Upper lobe of right lung (tissue), 1 donor: ENCODE results near the gene INPPL1. TPM values are rescaled to one million over a fixed set of nuclear protein-coding genes. Genes with fewer than 3 reads are reported as not detected.
A peak's percentile ranks its signal among the peaks of the same experiment; 100 is the strongest.

Experiments used
- ATAC-seq: fragments of 200-7000 bp; cut with Tn5 transposase; one replicate; pipeline ENCODE4 v1.9.1; 2020; ENCODE audit warnings: mild to moderate bottlenecking, moderate library complexity
- DNase-seq: peaks from one replicate; pipeline ENCODE4 v3.0.0-alpha.2; 2020
- H3K27ac ChIP-seq: fragments of 200-600 bp; one replicate; pipeline ENCODE4 v1.8.0; 2022
- H3K27me3 ChIP-seq: fragments of 200-600 bp; one replicate; pipeline ENCODE4 v1.8.0; 2022; ENCODE audit warnings: mild to moderate bottlenecking
- H3K36me3 ChIP-seq: fragments of 200-600 bp; one replicate; pipeline ENCODE4 v1.8.0; 2022
- H3K4me1 ChIP-seq: fragments of 200-600 bp; one replicate; pipeline ENCODE4 v1.8.0; 2022
- H3K4me3 ChIP-seq: fragments of 200-600 bp; one replicate; pipeline ENCODE4 v1.8.0; 2022; ENCODE audit warnings: mild to moderate bottlenecking
- H3K9me3 ChIP-seq: fragments of 200-600 bp; one replicate; pipeline ENCODE4 v1.8.0; 2022
- intact Hi-C: fragments of 100-400 bp; cut with DNase I; formaldehyde crosslinking; loops from one replicate; pipeline ENCODE4 v1.11.0; 2022
- total RNA-seq: library from RNA; stranded (reverse); fragmentation: NEBNext Ultra II Directional; extraction: Animal tissue kit (Norgen Biotek cat#: 25700); gene quantifications from one replicate; pipeline ENCODE4 v1.2.1, GENCODE V29; 2021
- TF ChIP-seq, protein P1 (sequence below): fragments of 200-600 bp; IDR thresholded peaks from one replicate; pipeline ENCODE4 v1.8.0; 2022; ENCODE audit warnings: antibody characterized with exemption
- donor health status: DM: no; HTN: yes; CAD: no; lungs with severe emphysema.

Gene INPPL1
- total RNA-seq, 1 donor from 2014 or later: 146 TPM

DNA sequence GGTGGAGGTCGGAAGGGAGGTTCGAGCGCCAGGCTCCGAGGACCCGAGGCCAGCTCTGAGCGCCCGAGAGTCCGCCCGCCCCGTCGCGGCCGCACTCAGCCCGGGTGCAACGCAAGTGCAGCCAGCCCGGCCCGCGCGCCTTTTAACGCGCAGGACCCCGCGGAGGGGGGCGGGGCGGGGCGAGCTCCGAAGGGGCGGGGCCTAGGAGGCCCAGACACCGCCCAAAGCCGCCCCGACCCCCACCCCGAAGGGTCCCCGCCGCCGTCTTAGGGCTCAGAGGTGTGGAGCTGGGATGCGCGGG is 19.4 kb downstream of the INPPL1 start, which contains the start of gene PHOX2A:
Gene PHOX2A, minus strand, starts transcription at position 117 of the 301 bp plus-strand sequence. CDS start 172 bp downstream, outside the sequence.
- Histone ChIP-seq H3K4me1 (peaks cover 18% of the 10 kb centered on the region), H3K27me3 (peaks cover 85% of the 10 kb centered on the region), H3K36me3 (no peaks in the 10 kb centered on the region), H3K4me3 (peak within 1 kb of the TSS; percentile 16), H3K9me3 (no peaks in the 10 kb centered on the region), H3K27ac (no peak within 1 kb of the TSS)
- DNase-seq: no peak
- intact Hi-C loops: no loop called here
- no peak for ATAC-seq
- TF ChIP-seq, protein P1, sequence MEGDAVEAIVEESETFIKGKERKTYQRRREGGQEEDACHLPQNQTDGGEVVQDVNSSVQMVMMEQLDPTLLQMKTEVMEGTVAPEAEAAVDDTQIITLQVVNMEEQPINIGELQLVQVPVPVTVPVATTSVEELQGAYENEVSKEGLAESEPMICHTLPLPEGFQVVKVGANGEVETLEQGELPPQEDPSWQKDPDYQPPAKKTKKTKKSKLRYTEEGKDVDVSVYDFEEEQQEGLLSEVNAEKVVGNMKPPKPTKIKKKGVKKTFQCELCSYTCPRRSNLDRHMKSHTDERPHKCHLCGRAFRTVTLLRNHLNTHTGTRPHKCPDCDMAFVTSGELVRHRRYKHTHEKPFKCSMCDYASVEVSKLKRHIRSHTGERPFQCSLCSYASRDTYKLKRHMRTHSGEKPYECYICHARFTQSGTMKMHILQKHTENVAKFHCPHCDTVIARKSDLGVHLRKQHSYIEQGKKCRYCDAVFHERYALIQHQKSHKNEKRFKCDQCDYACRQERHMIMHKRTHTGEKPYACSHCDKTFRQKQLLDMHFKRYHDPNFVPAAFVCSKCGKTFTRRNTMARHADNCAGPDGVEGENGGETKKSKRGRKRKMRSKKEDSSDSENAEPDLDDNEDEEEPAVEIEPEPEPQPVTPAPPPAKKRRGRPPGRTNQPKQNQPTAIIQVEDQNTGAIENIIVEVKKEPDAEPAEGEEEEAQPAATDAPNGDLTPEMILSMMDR: no peak

DNA sequence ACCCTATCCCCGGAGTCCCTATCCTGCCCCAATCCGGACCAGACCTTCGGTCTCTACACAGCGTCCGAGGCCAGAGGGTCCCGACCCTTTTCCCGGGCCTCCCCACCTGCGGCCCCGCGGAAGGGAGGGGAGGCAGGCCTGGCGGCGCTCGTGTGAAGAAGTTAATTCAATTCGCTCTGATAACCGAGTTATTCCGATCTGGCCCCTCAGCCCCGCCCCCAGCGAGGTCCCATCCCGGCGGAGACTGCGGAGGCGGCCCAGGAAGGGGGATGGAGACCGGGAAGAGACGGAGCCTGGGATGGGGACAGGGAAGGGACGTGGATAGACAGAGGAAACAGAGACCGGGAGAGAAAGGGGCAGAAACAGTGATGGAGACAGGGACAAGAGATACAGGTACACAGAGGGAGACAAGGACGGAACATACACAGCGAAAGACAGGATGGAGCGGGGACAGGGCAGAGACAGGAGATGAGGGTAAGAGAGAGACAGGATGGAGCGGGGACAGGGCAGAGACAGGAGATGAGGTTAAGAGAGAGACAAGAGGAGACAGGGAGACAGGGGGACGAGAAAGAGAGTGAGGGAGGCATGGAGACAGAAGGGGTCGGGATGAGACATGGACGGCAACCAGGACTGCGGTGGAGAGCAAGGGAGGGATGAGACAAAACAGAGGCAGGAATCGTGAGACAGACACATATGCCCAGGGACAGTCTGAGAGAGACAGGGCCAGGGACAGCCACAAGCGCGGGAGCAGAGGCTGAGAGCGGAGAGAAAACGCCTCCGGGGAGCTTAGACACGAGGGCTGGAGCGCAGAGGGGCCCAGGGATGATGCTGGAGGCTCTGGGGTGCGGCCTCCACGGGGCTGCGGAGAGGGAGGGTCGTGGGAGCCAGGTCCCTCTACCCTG is 20.0 kb downstream of the INPPL1 start:
- peaks cover 85% of the 10 kb centered on the region for H3K27me3 ChIP-seq
- DNase-seq (peak; percentile 64), ATAC-seq (no peak)
- TF ChIP-seq, protein P1: no peak
- H3K36me3 ChIP-seq: no peaks in the 10 kb centered on the region
- no peak overlapping the region for H3K27ac ChIP-seq
- H3K4me3 ChIP-seq: peak overlapping the region; percentile 16
- peaks cover 13% of the 10 kb centered on the region for H3K4me1 ChIP-seq
- no peaks in the 10 kb centered on the region for H3K9me3 ChIP-seq
- intact Hi-C loops: no loop called here

DNA sequence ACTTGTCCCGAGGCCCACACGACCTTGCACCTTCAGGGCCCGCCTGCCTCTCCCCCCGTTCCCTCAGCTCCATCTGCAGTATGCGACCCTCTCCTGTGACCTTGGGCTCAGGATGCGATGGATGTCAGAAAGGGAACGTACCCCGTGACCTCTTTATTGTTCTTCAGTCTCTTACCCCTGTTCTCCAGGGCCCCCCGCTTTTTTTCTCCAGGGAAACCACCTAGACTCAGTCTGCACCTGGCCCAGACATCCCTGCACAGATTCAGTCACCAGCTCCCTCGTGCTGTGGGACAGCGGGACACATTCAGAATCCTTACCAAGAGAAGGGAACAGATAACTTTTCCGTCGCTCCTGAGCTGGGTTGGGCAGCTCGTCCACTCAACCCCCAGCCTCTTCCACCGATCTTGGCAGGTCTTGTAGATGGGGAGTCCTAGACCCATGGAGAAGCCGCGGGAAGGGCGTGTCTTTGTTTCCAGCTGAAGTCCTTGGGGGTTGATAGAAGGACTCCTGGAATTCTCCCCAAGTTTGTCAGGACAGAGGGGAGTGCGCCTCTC is 20.8 kb downstream of the INPPL1 start:
- intact Hi-C loops: no loop called here
- Histone ChIP-seq H3K36me3 (no peaks in the 10 kb centered on the region), H3K4me3 (no peak overlapping the region), H3K27me3 (peaks cover 83% of the 10 kb centered on the region), H3K4me1 (peaks cover 9% of the 10 kb centered on the region), H3K9me3 (no peaks in the 10 kb centered on the region), H3K27ac (no peak overlapping the region)
- DNase-seq (peak; percentile 47), ATAC-seq (no peak)
- TF ChIP-seq, protein P1: no peak

DNA sequence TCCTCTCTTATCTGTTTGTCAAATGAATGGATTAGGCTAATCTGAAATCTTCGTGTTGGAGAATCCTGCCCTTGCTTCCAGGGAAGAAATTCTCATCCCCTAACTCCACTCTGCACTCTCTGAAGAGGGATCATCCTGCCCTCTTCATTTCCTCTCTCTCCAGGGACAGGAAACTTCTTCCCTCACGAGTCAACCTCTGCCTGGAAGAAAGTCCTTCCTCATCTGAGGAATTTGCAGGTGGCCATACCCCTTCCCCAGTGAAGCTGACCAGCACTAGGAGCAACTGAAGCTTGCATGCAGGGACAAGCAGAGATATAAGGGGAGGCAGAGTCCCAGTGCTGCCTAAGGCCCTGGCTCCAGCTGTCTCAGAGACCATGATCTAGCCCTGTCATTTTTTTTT is 23.0 kb downstream of the INPPL1 start:
- TF ChIP-seq, protein P1: no peak
- peaks cover 60% of the 10 kb centered on the region for H3K27me3 ChIP-seq
- DNase-seq (no peak), ATAC-seq (no peak)
- H3K36me3 ChIP-seq: no peaks in the 10 kb centered on the region
- intact Hi-C loops: no loop called here
- H3K4me1 ChIP-seq: no peaks in the 10 kb centered on the region
- no peaks in the 10 kb centered on the region for H3K9me3 ChIP-seq
- no peak overlapping the region for H3K4me3 ChIP-seq
- H3K27ac ChIP-seq: no peak overlapping the region

DNA sequence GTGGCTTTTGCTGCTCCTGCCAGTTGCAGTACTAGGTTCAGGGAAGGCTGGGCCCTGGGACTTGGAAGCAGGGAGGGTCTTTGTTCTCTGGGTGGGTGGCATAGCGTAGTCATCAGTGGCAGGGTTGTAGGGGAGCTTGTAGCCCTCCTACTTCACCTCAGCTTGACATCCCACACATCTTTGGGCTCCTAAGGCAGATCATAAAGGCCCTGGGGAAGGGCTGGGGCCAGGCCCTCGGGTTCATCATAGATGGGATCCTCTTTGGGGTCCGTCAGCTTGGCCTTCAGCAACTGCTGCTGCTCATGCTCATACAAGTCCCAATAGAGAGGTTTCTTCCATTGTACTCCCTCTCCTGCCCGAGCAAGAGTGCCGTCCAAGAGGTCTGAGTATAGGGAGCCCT is 25.4 kb downstream of the INPPL1 start:
- no peak overlapping the region for H3K4me3 ChIP-seq
- H3K9me3 ChIP-seq: no peaks in the 10 kb centered on the region
- TF ChIP-seq, protein P1: no peak
- H3K27me3 ChIP-seq: peaks cover 45% of the 10 kb centered on the region
- H3K27ac ChIP-seq: no peak overlapping the region
- no peak for DNase-seq
- no peak for ATAC-seq
- intact Hi-C loops: no loop called here
- H3K4me1 ChIP-seq: no peaks in the 10 kb centered on the region
- no peaks in the 10 kb centered on the region for H3K36me3 ChIP-seq
